ENCODE results near the gene TRAPPC10. TPM values are rescaled to one million over a fixed set of nuclear protein-coding genes. Genes with fewer than 3 reads are reported as not detected.

The TRAPPC10 gene
- total and polyA plus RNA-seq, 2 donors, result 14.0 to 22.4 TPM

DNA sequence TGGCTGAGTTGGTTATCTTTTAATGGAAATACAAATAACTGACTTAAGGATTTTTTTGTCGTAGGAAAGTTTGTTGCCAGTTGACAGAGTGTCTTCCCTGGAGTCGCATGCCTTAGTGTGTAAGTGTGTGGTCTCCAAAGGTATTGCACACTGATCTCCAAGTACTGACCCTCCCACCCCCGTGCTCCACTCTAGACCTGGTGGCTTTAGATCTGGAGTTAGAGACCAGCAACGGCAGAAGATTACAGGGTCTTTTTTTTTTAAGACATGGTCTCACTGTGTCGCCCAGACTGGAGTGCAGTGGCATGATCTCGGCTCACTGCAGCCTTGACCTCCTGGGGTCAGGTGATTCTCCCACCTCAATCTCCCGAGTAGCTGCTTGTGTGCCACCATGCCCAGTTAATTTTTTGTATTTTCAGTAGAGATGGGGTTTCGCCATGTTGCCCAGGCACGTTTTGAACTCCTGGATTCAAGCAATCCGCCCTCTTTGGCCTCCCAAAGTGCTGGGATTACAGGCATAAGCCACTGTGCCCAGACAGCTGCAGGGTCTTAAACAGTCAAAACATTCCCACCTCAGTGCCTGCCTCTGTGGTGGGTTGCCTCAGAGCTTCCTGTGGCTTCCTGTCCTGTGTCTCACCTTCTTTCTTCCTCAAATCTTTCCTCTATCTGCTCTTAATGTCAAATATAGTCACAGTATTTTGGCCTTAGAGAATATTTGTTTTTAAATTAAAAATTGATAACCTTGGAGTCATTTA lies 6.9 kb downstream of the TRAPPC10 start:
- peaks cover 11 to 27% of the 10 kb centered on the region in 2 donors for H3K4me1 ChIP-seq (ENCODE audit: control insufficient read depth in 2 of 2, insufficient read depth in 2 of 2, low read length in 2 of 2)
- no peak overlapping the region for H3K4me3 ChIP-seq (ENCODE audit: low read length in 2 of 2)
- H3K9me3 ChIP-seq (ENCODE audit: control insufficient read depth in 2 of 2, insufficient read depth in 1 of 2, low read length in 1 of 2), result no peaks in the 10 kb centered on the region
- WGBS, result 59% methylated on average over 10 of the region's 10 CpGs
- DNase-seq (ENCODE audit: low read depth in 6 of 9, low spot score in 9 of 9), result peak in 1 of 9 donors; percentile 47
- H3K27me3 ChIP-seq (ENCODE audit: control insufficient read depth in 2 of 2, insufficient read depth in 1 of 2, low read length in 1 of 2), result no peaks in the 10 kb centered on the region
- H3K27ac ChIP-seq (ENCODE audit: low read depth in 1 of 2, low read length in 1 of 2), result peak overlapping the region in 1 of 2 donors; percentile 33
- no peaks in the 10 kb centered on the region for H3K36me3 ChIP-seq (ENCODE audit: control insufficient read depth in 2 of 2, insufficient read depth in 2 of 2, low read length in 1 of 2)

DNA sequence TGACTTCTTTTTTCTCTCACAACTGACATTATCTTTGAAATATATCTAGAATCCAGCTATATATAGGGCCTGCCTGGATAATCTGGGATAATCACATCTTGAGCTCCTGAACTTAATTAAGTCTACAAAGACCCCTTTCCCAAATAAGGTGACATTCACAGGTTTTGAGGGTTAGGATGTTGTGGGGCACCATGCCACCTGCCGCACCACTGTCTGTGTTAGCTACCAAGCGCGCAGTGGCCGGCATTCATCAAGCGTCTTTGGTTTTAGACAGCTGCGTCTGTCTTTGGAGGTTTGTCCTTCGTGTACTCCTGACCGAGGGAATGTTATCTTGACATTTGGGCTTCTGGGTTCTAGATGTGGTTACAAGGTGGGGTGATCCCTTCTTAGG lies 7.5 kb downstream of the TRAPPC10 start:
- Histone ChIP-seq H3K4me3 (ENCODE audit: low read length in 2 of 2) (no peak overlapping the region), H3K4me1 (ENCODE audit: control insufficient read depth in 2 of 2, insufficient read depth in 2 of 2, low read length in 2 of 2) (peaks cover 10 to 23% of the 10 kb centered on the region in 2 donors), H3K27ac (ENCODE audit: low read depth in 1 of 2, low read length in 1 of 2) (no peak overlapping the region), H3K36me3 (ENCODE audit: control insufficient read depth in 2 of 2, insufficient read depth in 2 of 2, low read length in 1 of 2) (no peaks in the 10 kb centered on the region), H3K9me3 (ENCODE audit: control insufficient read depth in 2 of 2, insufficient read depth in 1 of 2, low read length in 1 of 2) (no peaks in the 10 kb centered on the region), H3K27me3 (ENCODE audit: control insufficient read depth in 2 of 2, insufficient read depth in 1 of 2, low read length in 1 of 2) (no peaks in the 10 kb centered on the region)
- no peak for DNase-seq (ENCODE audit: low read depth in 6 of 9, low spot score in 9 of 9)
- WGBS, result 92% methylated on average over 8 of the region's 8 CpGs

DNA sequence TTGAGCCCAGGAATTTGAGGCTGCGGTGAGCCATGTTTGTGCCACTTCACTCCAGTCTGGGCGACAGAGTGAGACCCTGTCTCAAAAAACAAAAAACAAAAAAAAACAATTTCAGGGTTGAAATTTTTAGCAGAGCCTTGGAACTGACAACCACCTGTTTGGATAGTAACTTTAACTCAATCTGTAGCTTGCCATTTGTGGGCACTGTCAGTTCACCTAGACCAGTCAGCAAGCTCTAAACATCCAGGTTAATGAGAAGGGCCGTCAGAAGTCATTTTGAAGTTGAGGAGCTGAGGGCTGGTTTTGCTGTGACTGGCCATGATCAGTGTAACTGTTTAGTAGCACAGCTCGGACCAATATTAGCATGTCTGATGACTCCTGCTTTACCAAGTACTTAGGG lies 8.4 kb downstream of the TRAPPC10 start:
- Histone ChIP-seq H3K36me3 (ENCODE audit: control insufficient read depth in 2 of 2, insufficient read depth in 2 of 2, low read length in 1 of 2) (no peaks in the 10 kb centered on the region), H3K9me3 (ENCODE audit: control insufficient read depth in 2 of 2, insufficient read depth in 1 of 2, low read length in 1 of 2) (no peaks in the 10 kb centered on the region), H3K27me3 (ENCODE audit: control insufficient read depth in 2 of 2, insufficient read depth in 1 of 2, low read length in 1 of 2) (no peaks in the 10 kb centered on the region), H3K4me1 (ENCODE audit: control insufficient read depth in 2 of 2, insufficient read depth in 2 of 2, low read length in 2 of 2) (peaks cover 14 to 24% of the 10 kb centered on the region in 2 donors), H3K4me3 (ENCODE audit: low read length in 2 of 2) (no peak overlapping the region), H3K27ac (ENCODE audit: low read depth in 1 of 2, low read length in 1 of 2) (no peak overlapping the region)
- no peak for DNase-seq (ENCODE audit: low read depth in 6 of 9, low spot score in 9 of 9)
- 88% methylated on average over 4 of the region's 4 CpGs for WGBS

DNA sequence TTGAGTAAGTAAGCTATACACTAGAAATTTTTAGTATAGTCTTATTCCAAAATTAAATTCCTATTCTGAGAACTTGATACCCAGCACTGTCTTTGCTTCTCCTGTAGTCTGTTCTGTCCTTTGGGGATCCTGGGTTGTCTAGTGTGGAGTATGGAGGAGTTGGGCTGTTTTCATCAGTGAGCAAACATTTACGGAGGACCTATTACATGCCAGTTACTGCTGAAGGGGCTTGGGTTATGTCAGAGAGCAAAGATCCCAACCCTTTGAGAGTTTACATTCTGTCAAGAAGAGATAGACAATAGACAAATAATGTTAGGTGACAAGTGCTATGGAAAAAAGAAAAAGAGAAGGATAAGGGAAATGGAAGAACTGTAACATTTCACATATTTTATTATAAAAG lies 9.0 kb downstream of the TRAPPC10 start:
- peaks cover 19 to 30% of the 10 kb centered on the region in 2 donors for H3K4me1 ChIP-seq (ENCODE audit: control insufficient read depth in 2 of 2, insufficient read depth in 2 of 2, low read length in 2 of 2)

DNA sequence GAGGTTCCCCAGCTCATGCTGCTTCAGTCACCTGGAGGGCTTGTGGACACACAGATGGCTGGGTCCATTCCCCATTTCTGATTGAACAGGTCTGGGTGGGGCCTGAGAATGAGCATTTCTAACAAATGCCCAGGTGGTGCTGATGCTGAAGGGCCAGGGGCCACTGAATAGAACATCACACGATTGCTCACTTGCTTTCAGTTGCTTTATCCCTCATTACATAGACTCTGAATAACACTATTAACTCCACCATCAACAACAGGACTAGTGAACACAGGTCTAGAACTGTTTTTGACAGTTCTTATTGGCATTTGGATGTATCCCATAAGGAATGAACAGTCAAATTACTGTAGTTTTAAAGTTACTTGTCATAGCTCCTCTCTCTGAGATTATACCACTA lies 12.1 kb downstream of the TRAPPC10 start:
- DNase-seq (ENCODE audit: low read depth in 6 of 9, low spot score in 9 of 9), result no peak
- Histone ChIP-seq H3K9me3 (ENCODE audit: control insufficient read depth in 2 of 2, insufficient read depth in 1 of 2, low read length in 1 of 2) (peaks cover 0 to 4% of the 10 kb centered on the region in 2 donors), H3K4me3 (ENCODE audit: low read length in 2 of 2) (no peak overlapping the region), H3K4me1 (ENCODE audit: control insufficient read depth in 2 of 2, insufficient read depth in 2 of 2, low read length in 2 of 2) (peaks cover 13 to 28% of the 10 kb centered on the region in 2 donors), H3K36me3 (ENCODE audit: control insufficient read depth in 2 of 2, insufficient read depth in 2 of 2, low read length in 1 of 2) (peaks cover 2 to 6% of the 10 kb centered on the region in 2 donors), H3K27me3 (ENCODE audit: control insufficient read depth in 2 of 2, insufficient read depth in 1 of 2, low read length in 1 of 2) (no peaks in the 10 kb centered on the region), H3K27ac (ENCODE audit: low read depth in 1 of 2, low read length in 1 of 2) (no peak overlapping the region)
- WGBS, result 94% methylated on average over 1 of the region's 1 CpG

More for the DNA sequence above, 9.0 kb downstream of the TRAPPC10 start:
- Histone ChIP-seq H3K36me3 (ENCODE audit: control insufficient read depth in 2 of 2, insufficient read depth in 2 of 2, low read length in 1 of 2) (no peaks in the 10 kb centered on the region), H3K27ac (ENCODE audit: low read depth in 1 of 2, low read length in 1 of 2) (no peak overlapping the region), H3K9me3 (ENCODE audit: control insufficient read depth in 2 of 2, insufficient read depth in 1 of 2, low read length in 1 of 2) (no peaks in the 10 kb centered on the region), H3K27me3 (ENCODE audit: control insufficient read depth in 2 of 2, insufficient read depth in 1 of 2, low read length in 1 of 2) (no peaks in the 10 kb centered on the region), H3K4me3 (ENCODE audit: low read length in 2 of 2) (no peak overlapping the region)
- DNase-seq (ENCODE audit: low read depth in 6 of 9, low spot score in 9 of 9), result no peak
- WGBS, result 93% methylated on average over 1 of the region's 1 CpG

DNA sequence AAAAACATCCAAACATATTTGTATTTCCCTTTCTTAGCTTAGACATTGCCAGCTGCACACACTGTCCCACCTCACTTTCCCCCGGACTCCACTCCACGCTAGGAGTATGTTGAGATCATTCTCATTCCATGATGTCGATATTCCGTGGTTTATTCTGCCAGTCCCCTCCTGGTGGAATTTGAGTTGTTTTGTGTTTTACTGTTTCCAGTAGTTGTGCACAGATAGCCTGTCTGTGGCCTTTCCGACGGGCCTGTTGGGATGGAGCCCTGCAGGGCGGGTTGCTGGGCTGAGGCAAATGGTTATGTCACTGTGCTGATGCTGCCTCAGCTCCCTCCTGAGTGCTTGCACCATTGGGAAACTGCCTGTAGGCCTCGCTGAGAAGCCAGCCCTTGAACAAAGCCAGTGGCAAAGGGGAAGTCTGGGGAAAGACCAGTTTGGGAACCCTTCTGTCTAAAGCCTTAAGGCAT lies 12.8 kb downstream of the TRAPPC10 start:
- WGBS, result 83% methylated on average over 8 of the region's 8 CpGs
- Histone ChIP-seq H3K27ac (ENCODE audit: low read depth in 1 of 2, low read length in 1 of 2) (peak overlapping the region in 1 of 2 donors; percentile 53), H3K36me3 (ENCODE audit: control insufficient read depth in 2 of 2, insufficient read depth in 2 of 2, low read length in 1 of 2) (peaks cover 2 to 6% of the 10 kb centered on the region in 2 donors), H3K9me3 (ENCODE audit: control insufficient read depth in 2 of 2, insufficient read depth in 1 of 2, low read length in 1 of 2) (peaks cover 0 to 4% of the 10 kb centered on the region in 2 donors), H3K4me1 (ENCODE audit: control insufficient read depth in 2 of 2, insufficient read depth in 2 of 2, low read length in 2 of 2) (peaks cover 12 to 23% of the 10 kb centered on the region in 2 donors), H3K4me3 (ENCODE audit: low read length in 2 of 2) (no peak overlapping the region), H3K27me3 (ENCODE audit: control insufficient read depth in 2 of 2, insufficient read depth in 1 of 2, low read length in 1 of 2) (no peaks in the 10 kb centered on the region)
- peak in 1 of 9 donors; percentile 12 for DNase-seq (ENCODE audit: low read depth in 6 of 9, low spot score in 9 of 9)

DNA sequence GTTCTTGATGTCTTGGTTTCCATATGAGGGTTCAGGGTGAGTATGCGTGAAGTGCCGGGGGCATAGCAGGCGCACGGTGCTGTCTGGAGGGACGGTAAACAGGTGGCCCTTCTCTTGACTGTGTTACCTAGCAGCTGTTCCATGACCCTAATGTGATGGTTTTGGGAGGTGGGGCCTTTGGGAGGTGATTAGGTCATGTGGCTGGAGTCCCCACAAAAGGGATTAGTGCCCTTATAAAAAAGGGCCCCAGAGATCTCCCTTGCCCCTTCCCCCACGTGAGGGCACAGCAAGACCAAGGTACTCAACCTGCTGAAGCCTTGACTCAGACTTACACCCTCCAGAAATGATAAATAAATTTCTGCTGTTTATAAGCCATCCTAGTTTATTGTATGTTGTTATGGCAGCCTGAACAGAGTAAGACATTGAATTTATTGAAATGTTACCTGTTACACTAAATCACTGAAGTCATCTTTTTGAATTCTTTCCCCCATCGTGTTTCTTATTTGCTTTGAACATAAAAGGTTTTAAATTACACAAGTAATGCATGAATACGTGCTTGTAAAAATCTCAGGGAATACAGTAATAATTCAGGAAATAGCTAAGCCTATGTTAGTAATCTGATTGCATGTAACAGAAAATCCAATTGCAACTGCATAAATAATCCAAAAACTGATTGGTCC lies 15.6 kb downstream of the TRAPPC10 start:
- WGBS, result 97% methylated on average over 8 of the region's 8 CpGs
- no peak overlapping the region for H3K4me3 ChIP-seq (ENCODE audit: low read length in 2 of 2)
- DNase-seq (ENCODE audit: low read depth in 6 of 9, low spot score in 9 of 9), result no peak
- no peaks in the 10 kb centered on the region for H3K27me3 ChIP-seq (ENCODE audit: control insufficient read depth in 2 of 2, insufficient read depth in 1 of 2, low read length in 1 of 2)
- peaks cover 0 to 4% of the 10 kb centered on the region in 2 donors for H3K9me3 ChIP-seq (ENCODE audit: control insufficient read depth in 2 of 2, insufficient read depth in 1 of 2, low read length in 1 of 2)
- H3K36me3 ChIP-seq (ENCODE audit: control insufficient read depth in 2 of 2, insufficient read depth in 2 of 2, low read length in 1 of 2), result peaks cover 5 to 11% of the 10 kb centered on the region in 2 donors
- H3K27ac ChIP-seq (ENCODE audit: low read depth in 1 of 2, low read length in 1 of 2), result no peak overlapping the region
- H3K4me1 ChIP-seq (ENCODE audit: control insufficient read depth in 2 of 2, insufficient read depth in 2 of 2, low read length in 2 of 2), result peaks cover 12 to 20% of the 10 kb centered on the region in 2 donors

DNA sequence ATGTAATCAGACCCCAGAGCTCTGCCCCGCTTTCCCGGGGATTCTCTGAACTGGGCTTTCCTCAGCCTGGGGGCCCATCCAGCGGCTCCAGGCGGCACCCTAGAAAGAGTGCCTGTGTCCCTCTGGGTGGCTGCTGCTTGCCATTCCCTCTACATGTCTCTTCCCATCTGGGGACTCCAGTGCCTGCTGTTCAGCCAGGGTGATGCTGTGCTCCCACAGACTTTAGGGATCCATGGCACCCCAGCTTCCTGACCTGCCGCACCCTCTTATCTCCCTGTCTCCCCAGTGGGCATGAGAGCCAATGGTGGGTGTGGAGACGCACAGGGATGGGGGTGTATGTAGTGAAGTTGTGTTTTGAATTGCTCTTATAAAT lies 16.2 kb downstream of the TRAPPC10 start:
- no peak overlapping the region for H3K27ac ChIP-seq (ENCODE audit: low read depth in 1 of 2, low read length in 1 of 2)
- no peak for DNase-seq (ENCODE audit: low read depth in 6 of 9, low spot score in 9 of 9)
- no peak overlapping the region for H3K4me3 ChIP-seq (ENCODE audit: low read length in 2 of 2)
- WGBS, result 90% methylated on average over 6 of the region's 6 CpGs
- peaks cover 12 to 20% of the 10 kb centered on the region in 2 donors for H3K4me1 ChIP-seq (ENCODE audit: control insufficient read depth in 2 of 2, insufficient read depth in 2 of 2, low read length in 2 of 2)
- H3K27me3 ChIP-seq (ENCODE audit: control insufficient read depth in 2 of 2, insufficient read depth in 1 of 2, low read length in 1 of 2), result no peaks in the 10 kb centered on the region
- H3K9me3 ChIP-seq (ENCODE audit: control insufficient read depth in 2 of 2, insufficient read depth in 1 of 2, low read length in 1 of 2), result peaks cover 0 to 4% of the 10 kb centered on the region in 2 donors
- H3K36me3 ChIP-seq (ENCODE audit: control insufficient read depth in 2 of 2, insufficient read depth in 2 of 2, low read length in 1 of 2), result peaks cover 10 to 12% of the 10 kb centered on the region in 2 donors

DNA sequence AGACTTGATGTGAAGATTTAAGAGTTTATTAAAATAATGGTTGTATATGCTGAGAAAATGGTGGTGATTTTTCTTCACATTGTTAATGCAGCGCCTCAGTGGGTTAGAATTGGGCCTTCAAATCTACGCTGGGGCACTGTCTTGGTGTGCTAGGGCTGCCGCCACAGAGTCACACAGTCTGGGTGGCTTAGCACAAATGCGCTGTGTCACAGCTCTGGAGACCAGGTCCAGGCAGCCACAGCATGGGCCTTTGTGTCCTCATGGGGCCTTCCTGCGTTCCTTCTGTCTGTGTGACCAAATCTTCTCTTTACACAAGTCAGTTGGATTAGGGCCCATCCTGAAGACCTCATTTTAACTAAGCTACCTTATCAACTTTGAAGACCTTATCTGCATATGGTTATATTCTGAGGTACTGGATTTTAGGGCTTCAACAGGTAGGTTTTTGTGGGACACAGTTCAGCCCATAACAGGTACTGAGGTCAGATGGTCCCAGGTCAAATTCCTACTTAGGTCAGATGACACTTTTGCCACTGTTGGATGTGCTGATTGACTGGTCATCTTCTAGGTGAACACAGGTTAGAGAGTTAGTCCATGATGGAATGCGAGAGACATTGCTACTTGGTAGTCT lies 17.5 kb downstream of the TRAPPC10 start:
- Histone ChIP-seq H3K36me3 (ENCODE audit: control insufficient read depth in 2 of 2, insufficient read depth in 2 of 2, low read length in 1 of 2) (peaks cover 16 to 18% of the 10 kb centered on the region in 2 donors), H3K27me3 (ENCODE audit: control insufficient read depth in 2 of 2, insufficient read depth in 1 of 2, low read length in 1 of 2) (no peaks in the 10 kb centered on the region), H3K4me3 (ENCODE audit: low read length in 2 of 2) (no peak overlapping the region), H3K27ac (ENCODE audit: low read depth in 1 of 2, low read length in 1 of 2) (no peak overlapping the region), H3K9me3 (ENCODE audit: control insufficient read depth in 2 of 2, insufficient read depth in 1 of 2, low read length in 1 of 2) (peaks cover 0 to 4% of the 10 kb centered on the region in 2 donors), H3K4me1 (ENCODE audit: control insufficient read depth in 2 of 2, insufficient read depth in 2 of 2, low read length in 2 of 2) (peaks cover 12 to 18% of the 10 kb centered on the region in 2 donors)
- 98% methylated on average over 6 of the region's 6 CpGs for WGBS
- no peak for DNase-seq (ENCODE audit: low read depth in 6 of 9, low spot score in 9 of 9)

All from thymus (tissue), 11 donors.